Mammary epithelial cell (primary cell): Measurements from ENCODE around the gene FHIT.

Source experiments
- EZH2 ChIP-seq: IDR thresholded peaks from 2 replicates; pipeline ENCODE4 v1.6.1; 2012; ENCODE audit warnings: low read length, inconsistent platforms, borderline replicate concordance
- TF ChIP-seq, protein P1 (sequence below), 2 donors: IDR thresholded peaks in 1 of 2; conservative IDR thresholded peaks in 1 of 2; 2 replicates each; pipeline ENCODE4 v1.5.1; 2011 to 2012; ENCODE audit warnings: inconsistent platforms in 2 of 2, low read length in 2 of 2, mild to moderate bottlenecking in 2 of 2, control low read depth in 1 of 2, low read depth in 1 of 2; ENCODE audit not compliant: insufficient read depth in 1 of 2; ENCODE audit errors: extremely low read depth in 1 of 2

DNA sequence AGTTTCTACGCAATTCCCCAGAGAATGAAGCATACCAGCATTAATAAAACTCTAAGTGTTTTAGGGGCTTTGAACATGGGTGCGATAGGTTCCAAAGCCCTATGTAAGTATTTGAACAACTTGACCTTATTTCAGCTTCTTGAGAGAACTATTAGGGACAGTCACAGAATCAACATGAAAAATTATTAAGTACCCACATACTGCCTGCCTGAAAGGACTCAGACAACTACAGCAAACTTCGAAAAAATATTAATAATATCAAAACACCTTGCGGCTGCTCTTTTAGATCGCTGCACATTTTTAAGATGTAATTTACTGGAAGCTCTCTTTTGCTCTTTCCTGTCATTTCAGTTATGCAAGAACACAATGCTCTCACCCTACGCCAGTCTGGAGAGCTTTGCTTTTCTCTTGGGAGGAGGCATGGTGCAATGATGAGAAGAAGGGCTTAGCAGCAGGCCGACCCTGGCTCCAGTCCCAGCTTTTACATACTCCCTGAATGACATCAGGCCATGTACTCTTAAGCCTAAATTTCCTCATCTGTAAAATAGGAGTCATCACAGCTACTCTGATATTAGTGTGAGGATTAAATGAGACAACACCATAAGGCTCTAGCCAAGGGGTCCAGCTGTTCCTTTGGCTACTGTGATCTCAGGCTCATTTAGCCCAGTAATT lies 640.7 kb downstream of the FHIT start:
- TF ChIP-seq, protein P1, sequence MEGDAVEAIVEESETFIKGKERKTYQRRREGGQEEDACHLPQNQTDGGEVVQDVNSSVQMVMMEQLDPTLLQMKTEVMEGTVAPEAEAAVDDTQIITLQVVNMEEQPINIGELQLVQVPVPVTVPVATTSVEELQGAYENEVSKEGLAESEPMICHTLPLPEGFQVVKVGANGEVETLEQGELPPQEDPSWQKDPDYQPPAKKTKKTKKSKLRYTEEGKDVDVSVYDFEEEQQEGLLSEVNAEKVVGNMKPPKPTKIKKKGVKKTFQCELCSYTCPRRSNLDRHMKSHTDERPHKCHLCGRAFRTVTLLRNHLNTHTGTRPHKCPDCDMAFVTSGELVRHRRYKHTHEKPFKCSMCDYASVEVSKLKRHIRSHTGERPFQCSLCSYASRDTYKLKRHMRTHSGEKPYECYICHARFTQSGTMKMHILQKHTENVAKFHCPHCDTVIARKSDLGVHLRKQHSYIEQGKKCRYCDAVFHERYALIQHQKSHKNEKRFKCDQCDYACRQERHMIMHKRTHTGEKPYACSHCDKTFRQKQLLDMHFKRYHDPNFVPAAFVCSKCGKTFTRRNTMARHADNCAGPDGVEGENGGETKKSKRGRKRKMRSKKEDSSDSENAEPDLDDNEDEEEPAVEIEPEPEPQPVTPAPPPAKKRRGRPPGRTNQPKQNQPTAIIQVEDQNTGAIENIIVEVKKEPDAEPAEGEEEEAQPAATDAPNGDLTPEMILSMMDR (conservative IDR thresholded peaks at IDR 0.05 in 1 of 2, IDR thresholded peaks at IDR 0.05 in 1 of 2; ENCODE audit: extremely low read depth in 1 of 2, insufficient read depth in 1 of 2, low read depth in 1 of 2, low read length in 2 of 2) = no peak
- TF ChIP-seq EZH2 = no peak
